SK-N-MC (cell line): ENCODE results near the gene VNN1.
"Not testable (repeated sequence)": the region's sequence is repeated elsewhere in the genome, so short reads cannot be mapped to it uniquely, and the experiment has no call there.

Experiments used
- DNase-seq: peaks from one replicate; pipeline ENCODE4 v3.0.0-alpha.2; 2011; ENCODE audit warnings: low read depth, low spot score
- H3K27ac ChIP-seq: fragments of 200-600 bp; sonication (generic); 2 replicates; pipeline ENCODE4 v1.5.1; 2016; ENCODE audit warnings: mixed run types
- H3K36me3 ChIP-seq: fragments of 200-600 bp; sonication (generic); 2 replicates; pipeline ENCODE4 v1.6.1; 2017; ENCODE audit warnings: antibody characterized with exemption, low read length, mixed read lengths; ENCODE audit not compliant: insufficient read depth
- H3K4me3 ChIP-seq: fragments of 200-600 bp; sonication (generic); 2 replicates; pipeline ENCODE4 v1.5.1; 2016
- H3K9ac ChIP-seq: fragments of 200-600 bp; sonication (generic); 2 replicates; pipeline ENCODE4 v1.8.0; 2017; ENCODE audit warnings: mixed run types, mixed read lengths; ENCODE audit not compliant: insufficient read length
- H3K9me3 ChIP-seq: fragments of 200-600 bp; sonication (generic); 2 replicates; pipeline ENCODE4 v1.6.1; 2017; ENCODE audit warnings: low read depth, mild to moderate bottlenecking, antibody characterized with exemption, low read length, moderate library complexity, mixed read lengths
- EZH2 ChIP-seq: fragments of 200-600 bp; sonication (generic); IDR thresholded peaks from one replicate; pipeline ENCODE4 v1.6.1; 2017; ENCODE audit warnings: antibody characterized with exemption
- FOXP2 ChIP-seq: optimal IDR thresholded peaks from 2 replicates; pipeline ENCODE3; 2011; ENCODE audit warnings: mild to moderate bottlenecking, moderate library complexity; ENCODE audit not compliant: insufficient read depth; ENCODE audit errors: extremely low read length, control extremely low read depth
- POLR2AphosphoS5 ChIP-seq: IDR thresholded peaks from 2 replicates; pipeline ENCODE4 v1.6.1; 2012; ENCODE audit warnings: mild to moderate bottlenecking, low read depth, low read length, borderline replicate concordance

VNN1 gene

GRCh38 chr6:132690678-132691077 is 23.2 kb downstream of the VNN1 start:
- H3K36me3 ChIP-seq: no peaks in the 10 kb centered on the region
- no peaks in the 10 kb centered on the region for H3K9me3 ChIP-seq
- TF ChIP-seq POLR2AphosphoS5 (no peak), FOXP2 (no peak), EZH2 (no peak)
- H3K4me3 ChIP-seq: no peak overlapping the region
- no peak overlapping the region for H3K27ac ChIP-seq
- no peak for DNase-seq
- H3K9ac ChIP-seq: no peak overlapping the region

- peak overlapping the region; percentile 35 for H3K4me3 ChIP-seq
- H3K36me3 ChIP-seq: no peaks in the 10 kb centered on the region
- peak; percentile 18 for DNase-seq
- H3K27ac ChIP-seq: no peak overlapping the region
- TF ChIP-seq FOXP2 (no peak), POLR2AphosphoS5 (no peak), EZH2 (no peak)
- peaks cover 2% of the 10 kb centered on the region; the same call in 1 of the 2 replicates for H3K9me3 ChIP-seq
- H3K9ac ChIP-seq: no peak overlapping the region
These were observed 26.5 kb downstream of the VNN1 start for GRCh38 chr6:132687306-132687705.

- no peak for DNase-seq
- Histone ChIP-seq H3K36me3 (no peaks in the 10 kb centered on the region), H3K27ac (no peak overlapping the region), H3K9me3 (peaks cover 2% of the 10 kb centered on the region; the same call in 1 of the 2 replicates), H3K9ac (no peak overlapping the region), H3K4me3 (peak overlapping the region; percentile 35; the same call in 1 of the 2 replicates)
- TF ChIP-seq FOXP2: no peak
- TF ChIP-seq POLR2AphosphoS5: no peak
- TF ChIP-seq EZH2: no peak
These were observed 27.3 kb downstream of the VNN1 start for GRCh38 chr6:132686531-132686930.

GRCh38 chr6:132685009-132685408 is 28.8 kb downstream of the VNN1 start:
- peaks cover 2% of the 10 kb centered on the region; the same call in 1 of the 2 replicates for H3K9me3 ChIP-seq
- H3K4me3 ChIP-seq: no peak overlapping the region
- no peak for DNase-seq
- H3K9ac ChIP-seq: no peak overlapping the region
- no peaks in the 10 kb centered on the region for H3K36me3 ChIP-seq
- H3K27ac ChIP-seq: no peak overlapping the region
- no peak for TF ChIP-seq EZH2
- TF ChIP-seq POLR2AphosphoS5: no peak
- no peak for TF ChIP-seq FOXP2

- H3K4me3 ChIP-seq: no peak overlapping the region
- no peak for TF ChIP-seq EZH2
- TF ChIP-seq FOXP2: no peak
- TF ChIP-seq POLR2AphosphoS5: no peak
- H3K9me3 ChIP-seq: peaks cover 2% of the 10 kb centered on the region; the same call in 1 of the 2 replicates
- DNase-seq: no peak
- H3K27ac ChIP-seq: no peak overlapping the region
- no peaks in the 10 kb centered on the region for H3K36me3 ChIP-seq
- H3K9ac ChIP-seq: no peak overlapping the region
These were observed 29.6 kb downstream of the VNN1 start for GRCh38 chr6:132684272-132684671.

- Histone ChIP-seq H3K27ac (no peak overlapping the region), H3K9ac (no peak overlapping the region), H3K4me3 (no peak overlapping the region), H3K36me3 (no peaks in the 10 kb centered on the region), H3K9me3 (peaks cover 2% of the 10 kb centered on the region; the same call in 1 of the 2 replicates)
- DNase-seq: no peak
- TF ChIP-seq FOXP2 (no peak), EZH2 (no peak), POLR2AphosphoS5 (no peak)
These were observed 30.3 kb downstream of the VNN1 start for GRCh38 chr6:132683543-132683942.

- not testable (repeated sequence) for H3K36me3 ChIP-seq, DNase-seq, H3K27ac ChIP-seq, H3K9ac ChIP-seq, H3K9me3 ChIP-seq, H3K4me3 ChIP-seq
These were observed 34.8 kb downstream of the VNN1 start for GRCh38 chr6:132679094-132679493.

- no peak overlapping the region for H3K9ac ChIP-seq
- no peaks in the 10 kb centered on the region for H3K9me3 ChIP-seq
- peak; percentile 62 for DNase-seq
- TF ChIP-seq POLR2AphosphoS5: peak; percentile 71; the same call in 1 of the 2 replicates
- no peak for TF ChIP-seq EZH2
- peak; percentile 70 for TF ChIP-seq FOXP2
- H3K27ac ChIP-seq: no peak overlapping the region
- no peaks in the 10 kb centered on the region for H3K36me3 ChIP-seq
- no peak overlapping the region for H3K4me3 ChIP-seq
These were observed 38.1 kb downstream of the VNN1 start for GRCh38 chr6:132675749-132676148.

- no peak for TF ChIP-seq EZH2
- no peak for TF ChIP-seq FOXP2
- no peak for TF ChIP-seq POLR2AphosphoS5
- Histone ChIP-seq H3K9me3 (no peaks in the 10 kb centered on the region), H3K36me3 (no peaks in the 10 kb centered on the region), H3K27ac (no peak overlapping the region), H3K4me3 (no peak overlapping the region), H3K9ac (no peak overlapping the region)
- no peak for DNase-seq
These were observed 38.9 kb downstream of the VNN1 start for GRCh38 chr6:132675002-132675401.
